Neural progenitor cell (in vitro differentiated cells): ENCODE measurements around the gene MAGI2. TPM values are rescaled to one million over a fixed set of nuclear protein-coding genes. Genes with fewer than 3 reads are reported as not detected.

Experiments
- DNase-seq: peaks from one replicate; pipeline ENCODE4 v3.0.0-alpha.2; 2016; ENCODE audit warnings: low spot score
- H2AFZ ChIP-seq: fragments of 200-600 bp; sonication (generic); replicated peaks from 2 replicates; pipeline ENCODE4 v1.6.1; 2016; ENCODE audit warnings: antibody characterized with exemption
- H3F3A ChIP-seq: fragments of 200-600 bp; sonication (generic); 2 replicates; pipeline ENCODE4 v1.6.1; 2016; ENCODE audit warnings: antibody characterized with exemption, low read depth
- H3K27ac ChIP-seq: fragments of 200-600 bp; sonication (generic); 2 replicates; pipeline ENCODE4 v1.5.1; 2016; ENCODE audit warnings: mild to moderate bottlenecking
- H3K27me3 ChIP-seq: fragments of 200-600 bp; sonication (generic); 2 replicates; pipeline ENCODE4 v1.6.1; 2016; ENCODE audit warnings: mild to moderate bottlenecking, moderate library complexity
- H3K36me3 ChIP-seq: fragments of 200-600 bp; sonication (generic); 2 replicates; pipeline ENCODE4 v1.5.1; 2016
- H3K4me1 ChIP-seq: fragments of 200-600 bp; sonication (generic); 2 replicates; pipeline ENCODE4 v1.6.1; 2016; ENCODE audit warnings: mixed run types
- H3K4me2 ChIP-seq: fragments of 200-600 bp; sonication (generic); 2 replicates; pipeline ENCODE4 v1.6.1; 2016
- H3K4me3 ChIP-seq: fragments of 200-600 bp; sonication (generic); 2 replicates; pipeline ENCODE4 v1.5.1; 2016
- H3K79me2 ChIP-seq: fragments of 200-600 bp; sonication (generic); 2 replicates; pipeline ENCODE4 v1.6.1; 2016; ENCODE audit warnings: low read depth
- H3K9ac ChIP-seq: fragments of 200-600 bp; sonication (generic); 2 replicates; pipeline ENCODE4 v1.6.1; 2016
- H3K9me3 ChIP-seq: fragments of 200-600 bp; sonication (generic); 2 replicates; pipeline ENCODE4 v1.5.1; 2016; ENCODE audit warnings: low read depth
- H4K20me1 ChIP-seq: fragments of 200-600 bp; sonication (generic); 2 replicates; pipeline ENCODE4 v1.6.1; 2016; ENCODE audit warnings: low read depth
- H3K27ac Mint-ChIP-seq: 3 replicates; pipeline ENCODE4 v1.8.0; 2021; ENCODE audit warnings: mixed read lengths
- H3K27me3 Mint-ChIP-seq: 2 replicates; pipeline ENCODE4 v1.8.0; 2022; ENCODE audit warnings: low read depth, mild to moderate bottlenecking, inconsistent platforms, moderate library complexity, mixed read lengths; ENCODE audit not compliant: insufficient read depth
- H3K36me3 Mint-ChIP-seq: 3 replicates; pipeline ENCODE4 v1.8.0; 2021; ENCODE audit warnings: mixed read lengths
- H3K4me1 Mint-ChIP-seq: 3 replicates; pipeline ENCODE4 v1.8.0; 2021; ENCODE audit warnings: mixed read lengths
- H3K4me3 Mint-ChIP-seq: 3 replicates; pipeline ENCODE4 v1.8.0; 2021; ENCODE audit warnings: mild to moderate bottlenecking, moderate library complexity, mixed read lengths
- H3K9me3 Mint-ChIP-seq: 3 replicates; pipeline ENCODE4 v1.8.0; 2020; ENCODE audit warnings: mixed read lengths
- EZH2 ChIP-seq: fragments of 200-600 bp; sonication (generic); IDR thresholded peaks from 2 replicates; pipeline ENCODE4 v1.6.1; 2017; ENCODE audit warnings: antibody characterized with exemption, mild to moderate bottlenecking, moderate library complexity
- EZH2phosphoT487 ChIP-seq: fragments of 200-600 bp; sonication (generic); IDR thresholded peaks from 2 replicates; pipeline ENCODE4 v1.6.1; 2017; ENCODE audit warnings: antibody characterized with exemption
- total RNA-seq: library from RNA; depleted of rRNA; stranded (reverse); fragments of >200 nt; gene quantifications from 2 replicates; pipeline ENCODE4 v1.2.3, GENCODE V29; 2015; ENCODE audit warnings: low replicate concordance
- TF ChIP-seq, protein P1 (sequence below): fragments of 200-600 bp; sonication (generic); IDR thresholded peaks from 2 replicates; pipeline ENCODE4 v1.5.1; 2017; ENCODE audit warnings: antibody characterized with exemption, mild to moderate bottlenecking

The MAGI2 gene
- total RNA-seq, 1 donor from 2014 or later = 5.8 TPM

GRCh38 chr7:79337717-79338116, 115.8 kb downstream of the MAGI2 start:
- Histone ChIP-seq H3K27ac (no peak overlapping the region), H2AFZ (no peak overlapping the region), H3K4me3 (no peak overlapping the region), H3K27me3 (no peaks in the 10 kb centered on the region), H3K9me3 (no peaks in the 10 kb centered on the region), H3K36me3 (no peaks in the 10 kb centered on the region), H4K20me1 (no peaks in the 10 kb centered on the region), H3K4me1 (no peaks in the 10 kb centered on the region), H3K9ac (no peak overlapping the region), H3K79me2 (no peaks in the 10 kb centered on the region), H3F3A (no peaks in the 10 kb centered on the region), H3K4me2 (no peak overlapping the region)
- TF ChIP-seq EZH2 = no peak
- no peak for TF ChIP-seq EZH2phosphoT487
- TF ChIP-seq, protein P1, sequence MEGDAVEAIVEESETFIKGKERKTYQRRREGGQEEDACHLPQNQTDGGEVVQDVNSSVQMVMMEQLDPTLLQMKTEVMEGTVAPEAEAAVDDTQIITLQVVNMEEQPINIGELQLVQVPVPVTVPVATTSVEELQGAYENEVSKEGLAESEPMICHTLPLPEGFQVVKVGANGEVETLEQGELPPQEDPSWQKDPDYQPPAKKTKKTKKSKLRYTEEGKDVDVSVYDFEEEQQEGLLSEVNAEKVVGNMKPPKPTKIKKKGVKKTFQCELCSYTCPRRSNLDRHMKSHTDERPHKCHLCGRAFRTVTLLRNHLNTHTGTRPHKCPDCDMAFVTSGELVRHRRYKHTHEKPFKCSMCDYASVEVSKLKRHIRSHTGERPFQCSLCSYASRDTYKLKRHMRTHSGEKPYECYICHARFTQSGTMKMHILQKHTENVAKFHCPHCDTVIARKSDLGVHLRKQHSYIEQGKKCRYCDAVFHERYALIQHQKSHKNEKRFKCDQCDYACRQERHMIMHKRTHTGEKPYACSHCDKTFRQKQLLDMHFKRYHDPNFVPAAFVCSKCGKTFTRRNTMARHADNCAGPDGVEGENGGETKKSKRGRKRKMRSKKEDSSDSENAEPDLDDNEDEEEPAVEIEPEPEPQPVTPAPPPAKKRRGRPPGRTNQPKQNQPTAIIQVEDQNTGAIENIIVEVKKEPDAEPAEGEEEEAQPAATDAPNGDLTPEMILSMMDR = no peak
- Mint-ChIP-seq H3K9me3 (no peaks in the 10 kb centered on the region), H3K4me1 (peaks cover 15% of the 10 kb centered on the region), H3K4me3 (no peak overlapping the region), H3K27ac (no peak overlapping the region), H3K27me3 (peaks cover 2% of the 10 kb centered on the region), H3K36me3 (no peaks in the 10 kb centered on the region)
- DNase-seq = peak; percentile 3

- no peak overlapping the region for H3K9ac ChIP-seq
- no peak overlapping the region for H3K4me2 ChIP-seq
- no peaks in the 10 kb centered on the region for H3F3A ChIP-seq
- no peak overlapping the region for H2AFZ ChIP-seq
- no peaks in the 10 kb centered on the region for H3K4me1 ChIP-seq
- no peak overlapping the region for H3K27ac ChIP-seq
- no peaks in the 10 kb centered on the region for H3K36me3 Mint-ChIP-seq
- no peaks in the 10 kb centered on the region for H4K20me1 ChIP-seq
- H3K27ac Mint-ChIP-seq = no peak overlapping the region
- H3K4me1 Mint-ChIP-seq = peaks cover 15% of the 10 kb centered on the region
- no peaks in the 10 kb centered on the region for H3K36me3 ChIP-seq
- no peak overlapping the region for H3K4me3 Mint-ChIP-seq
- no peaks in the 10 kb centered on the region for H3K79me2 ChIP-seq
- TF ChIP-seq, protein P1 = no peak
- TF ChIP-seq EZH2 (no peak), EZH2phosphoT487 (no peak)
- no peak overlapping the region for H3K4me3 ChIP-seq
- no peaks in the 10 kb centered on the region for H3K9me3 ChIP-seq
- DNase-seq = no peak
- H3K27me3 Mint-ChIP-seq = peaks cover 5% of the 10 kb centered on the region
- H3K27me3 ChIP-seq = no peaks in the 10 kb centered on the region
- H3K9me3 Mint-ChIP-seq = no peaks in the 10 kb centered on the region
Observed at GRCh38 chr7:79334841-79335240, 118.6 kb downstream of the MAGI2 start.

GRCh38 chr7:79334334-79334733, 119.1 kb downstream of the MAGI2 start:
- TF ChIP-seq, protein P1 = no peak
- TF ChIP-seq EZH2phosphoT487 (no peak), EZH2 (no peak)
- Mint-ChIP-seq H3K4me1 (peaks cover 15% of the 10 kb centered on the region), H3K36me3 (no peaks in the 10 kb centered on the region), H3K9me3 (no peaks in the 10 kb centered on the region), H3K27ac (no peak overlapping the region), H3K27me3 (peaks cover 5% of the 10 kb centered on the region), H3K4me3 (no peak overlapping the region)
- Histone ChIP-seq H3K9ac (no peak overlapping the region), H2AFZ (no peak overlapping the region), H3K27me3 (no peaks in the 10 kb centered on the region), H3K9me3 (no peaks in the 10 kb centered on the region), H3F3A (no peaks in the 10 kb centered on the region), H3K4me2 (no peak overlapping the region), H4K20me1 (no peaks in the 10 kb centered on the region), H3K36me3 (no peaks in the 10 kb centered on the region), H3K27ac (no peak overlapping the region), H3K79me2 (no peaks in the 10 kb centered on the region), H3K4me3 (no peak overlapping the region), H3K4me1 (no peaks in the 10 kb centered on the region)
- no peak for DNase-seq
